DMS114 treated with DMSO at 0.1 percent for 48 hours (cell line): ENCODE measurements around the gene GALNT17.
"Not testable (repeated sequence)": the region's sequence is repeated elsewhere in the genome, so short reads cannot be mapped to it uniquely, and the experiment has no call there.

Source experiments
- DNase-seq: peaks from one replicate; lab custom pipeline; 2025; ENCODE audit not compliant: unreplicated experiment; lab: John Stamatoyannopoulos, UW

Gene GALNT17

DNA sequence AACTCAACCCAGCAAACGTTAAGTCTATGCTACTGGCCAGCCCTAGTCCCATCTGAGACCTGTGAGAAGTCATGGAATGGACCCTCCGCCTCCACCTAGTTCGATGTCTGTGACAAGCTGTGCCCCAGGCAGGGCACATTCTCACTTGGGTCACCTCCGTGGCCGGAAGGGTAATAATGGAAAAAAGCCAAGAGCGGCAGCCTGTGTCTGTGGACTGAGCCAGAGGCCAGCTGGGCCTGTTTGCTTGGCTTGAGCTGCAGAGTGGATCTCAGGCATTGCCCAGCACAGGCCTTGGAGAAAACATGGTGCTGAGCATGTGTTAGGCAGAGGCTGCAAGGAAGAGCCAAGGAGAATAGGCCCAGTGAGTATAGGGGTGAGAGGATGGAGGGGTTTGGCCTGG lies 97.8 kb downstream of the GALNT17 start:
- DNase-seq, result no peak

GRCh38 chr7:71235253-71235652 lies 103.3 kb downstream of the GALNT17 start:
- no peak for DNase-seq

- no peak for DNase-seq
These were observed 104.5 kb downstream of the GALNT17 start for GRCh38 chr7:71236230-71237105.

DNA sequence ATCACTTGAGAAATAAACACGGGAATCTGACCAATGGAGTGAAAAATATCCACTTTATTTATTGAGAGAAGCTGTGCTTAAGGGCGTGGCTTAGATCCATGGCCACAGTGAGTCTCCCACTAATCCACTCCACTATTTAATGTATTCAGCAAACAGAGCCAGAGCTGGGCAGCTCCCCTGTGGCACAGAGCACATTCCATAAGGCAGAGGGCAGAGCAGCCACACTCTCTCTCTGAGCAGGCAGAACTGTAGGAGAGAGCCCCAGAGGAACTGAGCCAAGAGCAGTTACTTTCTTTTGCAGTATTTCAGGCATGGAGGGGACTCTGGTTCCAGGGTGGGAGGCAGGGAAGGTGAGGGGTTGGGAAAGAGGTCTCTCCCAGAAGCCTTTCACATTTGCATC lies 106.0 kb downstream of the GALNT17 start:
- no peak for DNase-seq

- no peak for DNase-seq
These were observed 106.8 kb downstream of the GALNT17 start for GRCh38 chr7:71238581-71239295.

GRCh38 chr7:71239586-71240268 lies 107.8 kb downstream of the GALNT17 start:
- DNase-seq, result no peak

- no peak for DNase-seq
These were observed 111.9 kb downstream of the GALNT17 start for GRCh38 chr7:71243736-71244410.

GRCh38 chr7:71245038-71245437 lies 113.1 kb downstream of the GALNT17 start:
- no peak for DNase-seq

GRCh38 chr7:71251706-71252105 lies 119.8 kb downstream of the GALNT17 start:
- DNase-seq, result no peak

GRCh38 chr7:71254751-71255150 lies 122.8 kb downstream of the GALNT17 start:
- no peak for DNase-seq

DNA sequence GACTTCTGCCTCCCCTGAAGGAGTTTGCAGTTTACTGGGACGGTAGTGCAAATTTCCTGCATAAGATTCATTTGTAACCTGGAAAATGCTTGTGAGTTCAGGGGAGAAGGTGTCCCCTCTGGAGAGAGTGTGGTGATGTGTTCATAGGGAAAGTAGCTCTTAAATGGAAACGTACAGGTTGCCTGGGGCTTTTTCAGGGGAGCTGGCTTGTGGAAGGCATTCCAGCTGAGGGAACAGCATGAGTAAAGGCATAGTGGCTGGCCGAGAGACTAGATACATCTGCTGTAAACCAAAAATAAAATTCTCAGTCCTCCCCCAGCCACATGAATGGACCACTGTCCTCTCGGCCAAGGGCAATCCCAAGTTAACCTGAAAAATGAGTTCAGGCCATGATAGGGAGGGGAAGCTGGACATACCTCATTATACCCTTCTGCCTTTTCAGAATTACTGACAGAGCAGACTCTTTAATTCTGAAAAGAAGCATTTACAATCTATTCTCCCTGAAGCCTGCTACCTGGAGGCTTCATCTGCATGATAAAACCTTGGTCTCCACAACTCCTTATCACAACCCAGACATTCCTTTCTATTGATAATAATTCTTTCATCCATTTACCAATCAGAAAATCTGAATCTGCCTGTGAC lies 123.7 kb downstream of the GALNT17 start:
- no peak for DNase-seq

DNA sequence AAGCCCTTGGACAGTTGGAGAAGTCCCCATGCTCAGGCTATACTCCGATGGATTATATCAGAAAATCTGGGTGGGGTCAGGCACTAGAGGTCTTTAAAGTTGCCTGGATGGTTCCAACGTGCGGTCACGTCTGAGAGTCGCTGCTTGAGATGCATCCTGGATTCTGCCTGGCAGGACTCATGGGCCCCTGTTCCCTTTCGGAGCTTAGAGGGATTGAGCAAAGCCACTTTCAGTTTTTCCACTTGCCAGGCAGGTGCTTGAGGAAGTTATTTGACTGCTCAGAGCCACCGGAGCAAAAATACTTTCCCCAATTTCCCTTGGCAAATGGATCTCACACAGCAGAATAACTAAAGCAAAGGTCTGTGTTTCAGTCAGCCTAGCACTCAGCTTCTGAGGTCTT lies 129.1 kb downstream of the GALNT17 start:
- no peak for DNase-seq

DNA sequence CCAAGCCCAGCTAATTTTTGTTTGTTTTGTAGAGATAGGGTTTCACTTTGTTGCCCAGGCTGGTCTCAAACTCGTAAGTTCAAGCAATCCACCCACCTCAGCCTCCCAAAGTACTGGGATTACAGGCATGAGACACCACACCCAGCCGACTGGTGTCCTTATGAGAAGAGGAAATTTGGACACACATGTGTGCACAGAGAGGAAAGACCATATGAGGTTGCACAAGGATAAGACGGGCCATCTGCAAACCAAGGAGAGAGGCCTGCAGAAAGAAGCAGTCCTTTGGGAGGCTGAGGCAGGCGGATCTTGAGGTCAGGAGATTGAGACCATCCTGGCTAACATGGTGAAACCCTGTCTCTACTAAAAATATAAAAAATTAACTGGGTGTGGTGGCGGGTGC lies 130.9 kb downstream of the GALNT17 start:
- not testable (repeated sequence) for DNase-seq

- no peak for DNase-seq
These were observed 132.1 kb downstream of the GALNT17 start for GRCh38 chr7:71264005-71264404.

GRCh38 chr7:71266912-71267311 lies 135.0 kb downstream of the GALNT17 start:
- no peak for DNase-seq

- DNase-seq, result no peak
These were observed 136.0 kb downstream of the GALNT17 start for GRCh38 chr7:71267734-71268469.

- DNase-seq, result no peak
These were observed 138.6 kb downstream of the GALNT17 start for GRCh38 chr7:71270558-71270957.

- DNase-seq, result no peak
These were observed 139.3 kb downstream of the GALNT17 start for GRCh38 chr7:71271203-71271602.

DNA sequence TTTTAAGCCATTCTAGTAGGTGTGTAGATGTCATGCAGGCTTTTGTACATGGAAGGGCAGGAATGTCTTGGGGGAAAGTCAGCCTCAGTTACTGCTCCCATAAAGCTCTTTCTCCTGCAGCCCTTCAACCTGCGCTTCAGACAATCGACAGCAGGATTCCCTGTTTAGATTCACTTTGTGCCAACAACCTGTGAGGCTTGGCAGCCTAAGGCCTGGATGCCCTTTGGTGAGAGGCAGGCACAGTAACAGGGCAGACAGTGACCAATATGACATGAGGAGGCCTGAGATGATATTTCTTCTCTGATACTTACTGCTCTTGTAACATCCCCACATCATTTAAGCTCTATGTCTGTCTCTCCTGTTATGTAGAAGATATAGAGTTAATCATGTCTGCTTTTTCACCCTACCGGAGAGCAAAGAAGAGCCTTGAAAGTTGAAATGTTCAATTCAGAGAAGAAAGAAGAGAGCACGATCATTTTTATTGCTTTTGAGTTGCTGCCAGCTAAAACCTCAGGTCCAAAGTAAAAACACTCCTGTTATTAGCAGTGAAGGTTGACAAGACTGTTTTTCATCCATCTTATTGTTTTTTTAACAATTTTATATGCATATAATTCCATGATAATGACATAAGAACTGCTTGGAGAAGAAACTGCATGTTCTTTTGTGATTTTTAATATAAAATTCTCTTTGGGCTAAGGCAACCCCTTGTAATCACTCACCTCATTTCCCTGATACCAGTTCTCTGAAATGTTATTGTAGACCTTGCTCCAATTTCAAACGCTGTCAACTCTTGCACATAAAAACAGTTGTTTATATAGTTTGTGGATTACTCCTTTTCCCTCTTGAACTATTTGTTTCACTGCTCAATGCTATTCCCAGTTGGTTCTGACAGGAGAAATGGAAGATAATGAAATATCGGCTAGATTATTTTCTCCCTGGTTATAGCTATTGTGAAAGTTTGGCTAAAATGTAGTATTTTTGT lies 140.9 kb downstream of the GALNT17 start:
- no peak for DNase-seq
